KMS-11 (cell line): Measurements from ENCODE around the gene BCAS2.

Experiments
- H2AFZ ChIP-seq: fragments of 200-600 bp; sonication (generic); 2 replicates; pipeline ENCODE4 v1.6.1; 2016; ENCODE audit warnings: antibody characterized with exemption, mixed run types, low read depth
- H3K27ac ChIP-seq: fragments of 200-600 bp; sonication (generic); 2 replicates; pipeline ENCODE4 v1.6.1; 2016; ENCODE audit warnings: mild to moderate bottlenecking, mixed run types
- H3K27me3 ChIP-seq: fragments of 200-600 bp; sonication (generic); 2 replicates; pipeline ENCODE4 v1.6.1; 2017; ENCODE audit warnings: mild to moderate bottlenecking, low read depth, mixed run types, moderate library complexity; ENCODE audit not compliant: insufficient read depth
- H3K36me3 ChIP-seq: fragments of 200-600 bp; sonication (generic); 2 replicates; pipeline ENCODE4 v1.6.1; 2017; ENCODE audit warnings: mild to moderate bottlenecking, mixed run types; ENCODE audit not compliant: insufficient read depth
- H3K4me1 ChIP-seq: fragments of 200-600 bp; sonication (generic); 2 replicates; pipeline ENCODE4 v1.6.1; 2016; ENCODE audit warnings: mild to moderate bottlenecking, low read depth, mixed run types; ENCODE audit not compliant: poor library complexity, severe bottlenecking
- H3K4me2 ChIP-seq: fragments of 200-600 bp; sonication (generic); 2 replicates; pipeline ENCODE4 v1.7.0; 2016; ENCODE audit warnings: mild to moderate bottlenecking, mixed run types
- H3K4me3 ChIP-seq: fragments of 200-600 bp; sonication (generic); IDR thresholded peaks from 2 replicates; pipeline ENCODE4 v1.6.1; 2017; ENCODE audit warnings: low read depth, low read length, mixed read lengths; ENCODE audit not compliant: insufficient read depth
- H3K79me2 ChIP-seq: fragments of 200-600 bp; sonication (generic); 2 replicates; pipeline ENCODE4 v1.6.1; 2016; ENCODE audit warnings: low read depth, mixed run types; ENCODE audit not compliant: insufficient read depth
- H3K9ac ChIP-seq: fragments of 200-600 bp; sonication (generic); 2 replicates; pipeline ENCODE4 v1.6.1; 2016; ENCODE audit warnings: mild to moderate bottlenecking, mixed run types
- H4K20me1 ChIP-seq: fragments of 200-600 bp; sonication (generic); 2 replicates; pipeline ENCODE4 v1.6.1; 2016; ENCODE audit warnings: mild to moderate bottlenecking, mixed run types; ENCODE audit not compliant: insufficient read depth
- CTCF ChIP-seq: fragments of 200-600 bp; sonication (generic); conservative IDR thresholded peaks from 2 replicates; pipeline ENCODE4 v1.6.1; 2017; ENCODE audit warnings: low read depth, mild to moderate bottlenecking, antibody characterized with exemption, low read length, moderate library complexity, mixed read lengths

BCAS2 gene

GRCh38 chr1:114545315-114545714 lies 36.1 kb downstream of the BCAS2 start:
- no peak overlapping the region for H3K27ac ChIP-seq

GRCh38 chr1:114540821-114541220 lies 40.6 kb downstream of the BCAS2 start:
- Histone ChIP-seq H4K20me1 (no peaks in the 10 kb centered on the region), H2AFZ (no peak overlapping the region), H3K79me2 (no peaks in the 10 kb centered on the region), H3K9ac (no peak overlapping the region), H3K27me3 (no peaks in the 10 kb centered on the region), H3K4me2 (no peak overlapping the region), H3K27ac (no peak overlapping the region), H3K4me1 (no peaks in the 10 kb centered on the region), H3K4me3 (no peak overlapping the region), H3K36me3 (no peaks in the 10 kb centered on the region)
- TF ChIP-seq CTCF = no peak

More at GRCh38 chr1:114545315-114545714, 36.1 kb downstream of the BCAS2 start:
- Histone ChIP-seq H3K36me3 (no peaks in the 10 kb centered on the region), H3K27me3 (no peaks in the 10 kb centered on the region), H4K20me1 (no peaks in the 10 kb centered on the region), H3K9ac (no peak overlapping the region), H3K79me2 (no peaks in the 10 kb centered on the region), H3K4me1 (no peaks in the 10 kb centered on the region), H3K4me3 (no peak overlapping the region), H2AFZ (no peak overlapping the region), H3K4me2 (no peak overlapping the region)
- no peak for TF ChIP-seq CTCF

- Histone ChIP-seq H3K27ac (no peak overlapping the region), H3K79me2 (no peaks in the 10 kb centered on the region), H3K4me3 (no peak overlapping the region), H4K20me1 (no peaks in the 10 kb centered on the region), H3K36me3 (no peaks in the 10 kb centered on the region), H3K4me2 (no peak overlapping the region), H2AFZ (no peak overlapping the region), H3K27me3 (no peaks in the 10 kb centered on the region), H3K4me1 (no peaks in the 10 kb centered on the region), H3K9ac (no peak overlapping the region)
- TF ChIP-seq CTCF = no peak
Measured at GRCh38 chr1:114540272-114540671, 41.1 kb downstream of the BCAS2 start.

- TF ChIP-seq CTCF = no peak
- Histone ChIP-seq H3K4me2 (no peak overlapping the region), H3K36me3 (no peaks in the 10 kb centered on the region), H3K4me1 (no peaks in the 10 kb centered on the region), H3K27me3 (no peaks in the 10 kb centered on the region), H3K79me2 (no peaks in the 10 kb centered on the region), H3K27ac (no peak overlapping the region), H4K20me1 (no peaks in the 10 kb centered on the region), H3K4me3 (no peak overlapping the region), H3K9ac (no peak overlapping the region), H2AFZ (no peak overlapping the region)
Measured at GRCh38 chr1:114536043-114536442, 45.4 kb downstream of the BCAS2 start.
